Right lobe of liver (tissue), 6 donors: ENCODE measurements around the gene ASTN1. TPM values are rescaled to one million over a fixed set of nuclear protein-coding genes. Genes with fewer than 3 reads are reported as not detected.
"Not testable (repeated sequence)": the region's sequence is repeated elsewhere in the genome, so short reads cannot be mapped to it uniquely, and the experiment has no call there.

Experiments used
- ATAC-seq, 4 donors: fragments of 200-7000 bp; cut with Tn5 transposase; one replicate each; pipeline ENCODE4 v1.9.1; 2020; ENCODE audit warnings: mild to moderate bottlenecking in 4 of 4, moderate library complexity in 4 of 4
- DNase-seq, 3 donors: peaks; one replicate each; pipeline ENCODE4 v3.0.0-alpha.2; 2020
- H3K27ac ChIP-seq, 3 donors: fragments of 200-600 bp; one replicate each; pipeline ENCODE4 v1.8.0; 2022
- H3K27me3 ChIP-seq, 2 donors: fragments of 200-600 bp; one replicate each; pipeline ENCODE4 v1.8.0; 2022
- H3K36me3 ChIP-seq, 4 donors: fragments of 200-600 bp; sonication (generic) in 1 of 4; one replicate each; pipeline versions ENCODE4 v1.5.1 to v1.8.0; 2017 to 2022; ENCODE audit warnings: control low read depth in 1 of 4
- H3K4me1 ChIP-seq, 4 donors: fragments of 200-600 bp; sonication (generic) in 1 of 4; one replicate each; pipeline versions ENCODE4 v1.5.1 to v1.8.0; 2017 to 2022; ENCODE audit warnings: control low read depth in 1 of 4
- H3K4me3 ChIP-seq, 3 donors: fragments of 200-600 bp; one replicate each; pipeline ENCODE4 v1.8.0; 2022
- H3K9me3 ChIP-seq, 4 donors: fragments of 200-600 bp; sonication (generic) in 1 of 4; one replicate each; pipeline versions ENCODE4 v1.5.1 to v1.8.0; 2017 to 2022; ENCODE audit warnings: control low read depth in 1 of 4
- POLR2A ChIP-seq: fragments of 450-650 bp; IDR thresholded peaks from one replicate; pipeline ENCODE4 v1.6.1; 2017; ENCODE audit warnings: antibody characterized with exemption, mild to moderate bottlenecking
- WGBS: methylation state at CpG from one replicate; pipeline ENCODE4 v1.1.6; 2018; ENCODE audit warnings: low coverage, low lambda C conversion rate; ENCODE audit not compliant: insufficient coverage; ENCODE audit errors: missing lambda C conversion rate; 5-methylcytosine and 5-hydroxymethylcytosine counted together
- intact Hi-C, 2 donors: fragments of 100-400 bp; cut with DNase I; formaldehyde crosslinking; loops; one replicate each; pipeline versions ENCODE4 v1.11.2 to v1.14.1; 2022
- total RNA-seq, 6 experiments: library from RNA; depleted of rRNA in 2 of 6; stranded (reverse); fragments of >200 nt in 2 of 6; fragmentation: NEBNext Ultra II Directional in 3 of 6; extraction: Animal tissue kit (Norgen Biotek cat#: 25700) in 3 of 6; gene quantifications; one replicate each; pipeline versions ENCODE4 v1.1.0 to v1.2.4, GENCODE V29; 2016 to 2023
- TF ChIP-seq, protein P1 (sequence below), 4 donors: fragments of 200-600 bp in 3 of 4; fragments of 450-650 bp in 1 of 4; IDR thresholded peaks; one replicate each; pipeline versions ENCODE4 v1.5.1 to v1.8.0; 2016 to 2022; ENCODE audit warnings: antibody characterized with exemption in 4 of 4, mild to moderate bottlenecking in 2 of 4
- donor health status: DM: no; HTN: yes; CAD: no.
- donor health status: DM: no; HTN: no; CAD: no.
- donor health status: DM: no; HTN: no; CAD: no.
- donor health status: DM: no; HTN: yes; CAD: no.
- donor health status: DM: no; HTN: yes; CAD: no.

ASTN1 gene
- total RNA-seq, 6 experiments from 2014 or later: 0.06 to 0.78 (median 0.18) TPM

DNA sequence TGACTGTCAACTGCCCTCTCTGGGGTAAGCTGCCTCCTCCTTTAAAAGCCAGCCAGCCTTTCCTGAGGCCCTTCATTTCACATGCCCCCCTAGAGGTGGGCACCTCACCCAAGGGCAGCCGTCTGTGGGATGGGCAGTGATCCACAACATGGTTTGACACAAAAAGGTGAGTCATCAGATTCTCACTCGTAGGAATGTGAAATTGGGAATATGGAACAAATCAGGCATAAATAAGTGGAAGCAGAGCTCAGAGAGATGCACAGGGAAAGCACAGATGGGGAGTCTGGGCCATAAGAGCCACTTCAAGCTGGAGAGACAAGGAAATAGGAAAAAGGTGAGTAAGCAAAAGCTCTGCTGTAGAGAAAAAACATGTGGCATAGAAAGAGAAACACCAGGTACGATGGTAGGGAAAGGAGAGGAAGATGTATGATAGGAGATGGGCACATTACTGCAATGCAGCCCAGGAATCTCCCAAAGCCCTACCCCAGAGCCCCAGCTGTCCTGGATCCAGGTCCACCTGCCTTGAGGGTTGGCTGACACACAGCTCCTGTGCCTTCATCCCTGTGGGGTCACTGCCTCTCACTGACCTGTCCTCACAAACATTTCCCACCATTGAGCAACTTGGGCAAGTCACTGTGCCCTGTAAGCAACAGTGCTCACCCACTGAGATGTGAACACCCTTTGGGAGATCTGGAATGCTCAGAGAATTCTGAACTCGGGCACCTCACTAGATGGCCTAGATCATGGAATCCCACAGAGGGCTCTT, 86.6 kb downstream of the ASTN1 start:
- intact Hi-C loops: no loop called here
- DNase-seq: no peak
- H3K4me1 ChIP-seq: no peaks in the 10 kb centered on the region
- no peak for ATAC-seq
- no peaks in the 10 kb centered on the region for H3K27me3 ChIP-seq
- no peaks in the 10 kb centered on the region for H3K36me3 ChIP-seq
- H3K9me3 ChIP-seq: no peaks in the 10 kb centered on the region
- 57% methylated on average over 4 of the region's 4 CpGs for WGBS
- no peak overlapping the region for H3K4me3 ChIP-seq
- no peak for TF ChIP-seq POLR2A
- TF ChIP-seq, protein P1, sequence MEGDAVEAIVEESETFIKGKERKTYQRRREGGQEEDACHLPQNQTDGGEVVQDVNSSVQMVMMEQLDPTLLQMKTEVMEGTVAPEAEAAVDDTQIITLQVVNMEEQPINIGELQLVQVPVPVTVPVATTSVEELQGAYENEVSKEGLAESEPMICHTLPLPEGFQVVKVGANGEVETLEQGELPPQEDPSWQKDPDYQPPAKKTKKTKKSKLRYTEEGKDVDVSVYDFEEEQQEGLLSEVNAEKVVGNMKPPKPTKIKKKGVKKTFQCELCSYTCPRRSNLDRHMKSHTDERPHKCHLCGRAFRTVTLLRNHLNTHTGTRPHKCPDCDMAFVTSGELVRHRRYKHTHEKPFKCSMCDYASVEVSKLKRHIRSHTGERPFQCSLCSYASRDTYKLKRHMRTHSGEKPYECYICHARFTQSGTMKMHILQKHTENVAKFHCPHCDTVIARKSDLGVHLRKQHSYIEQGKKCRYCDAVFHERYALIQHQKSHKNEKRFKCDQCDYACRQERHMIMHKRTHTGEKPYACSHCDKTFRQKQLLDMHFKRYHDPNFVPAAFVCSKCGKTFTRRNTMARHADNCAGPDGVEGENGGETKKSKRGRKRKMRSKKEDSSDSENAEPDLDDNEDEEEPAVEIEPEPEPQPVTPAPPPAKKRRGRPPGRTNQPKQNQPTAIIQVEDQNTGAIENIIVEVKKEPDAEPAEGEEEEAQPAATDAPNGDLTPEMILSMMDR (IDR thresholded peaks at IDR 0.05): no peak
- no peak overlapping the region for H3K27ac ChIP-seq

GRCh38 chr1:177077006-177077405, 87.5 kb downstream of the ASTN1 start:
- Histone ChIP-seq H3K27ac (no peak overlapping the region), H3K9me3 (no peaks in the 10 kb centered on the region), H3K27me3 (no peaks in the 10 kb centered on the region), H3K4me3 (no peak overlapping the region), H3K4me1 (no peaks in the 10 kb centered on the region), H3K36me3 (no peaks in the 10 kb centered on the region)
- no peak for DNase-seq
- intact Hi-C loops: no loop called here
- no peak for ATAC-seq
- TF ChIP-seq, protein P1 (IDR thresholded peaks at IDR 0.05): no peak
- no peak for TF ChIP-seq POLR2A
- 73% methylated on average over 2 of the region's 8 CpGs for WGBS

GRCh38 chr1:177074811-177075210, 89.7 kb downstream of the ASTN1 start:
- H3K9me3 ChIP-seq, H3K36me3 ChIP-seq, H3K4me3 ChIP-seq, H3K27ac ChIP-seq, intact Hi-C loops, H3K4me1 ChIP-seq, H3K27me3 ChIP-seq, ATAC-seq, DNase-seq: not testable (repeated sequence)
- whole genome bisulfite sequencing: 80% methylated on average over 3 of the region's 3 CpGs

- WGBS: 59% methylated on average over 3 of the region's 3 CpGs
These were observed 95.0 kb downstream of the ASTN1 start for GRCh38 chr1:177069490-177069889.

DNA sequence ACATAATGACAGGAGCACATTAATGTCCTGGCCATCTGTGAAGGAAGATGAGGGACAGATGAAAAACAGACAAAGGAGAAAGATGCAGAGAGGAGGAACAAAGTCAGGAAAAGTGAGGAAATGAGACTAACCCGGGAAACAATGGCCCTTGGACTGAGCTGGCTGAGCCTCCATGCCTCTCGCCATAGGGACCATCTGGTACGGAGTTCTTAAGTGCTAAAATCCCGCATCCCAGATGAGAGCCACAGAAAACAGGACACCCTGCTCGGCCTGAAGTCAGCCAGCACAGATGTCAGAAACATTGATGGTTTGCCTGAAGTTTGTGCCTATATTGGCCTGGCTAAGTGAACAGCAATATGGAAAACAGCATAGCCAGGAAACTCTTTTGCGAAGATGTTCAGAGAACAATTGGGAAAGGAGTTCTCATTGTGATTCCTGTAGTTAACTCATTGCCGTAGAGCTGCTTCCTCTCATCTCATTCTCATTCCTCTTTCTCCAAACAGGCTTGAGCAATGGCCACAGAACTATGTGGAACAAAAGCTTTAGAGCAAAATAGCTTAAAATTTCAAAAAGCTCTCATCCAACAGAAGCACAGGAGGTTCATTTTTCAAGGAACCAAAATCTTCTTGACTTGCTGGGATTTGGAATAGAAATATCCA, 96.6 kb downstream of the ASTN1 start:
- DNase-seq (no peak), ATAC-seq (no peak)
- no peak for TF ChIP-seq POLR2A
- TF ChIP-seq, protein P1 (IDR thresholded peaks at IDR 0.05): no peak
- no peak overlapping the region for H3K4me3 ChIP-seq
- H3K4me1 ChIP-seq: no peaks in the 10 kb centered on the region
- intact Hi-C loops: no loop called here
- H3K9me3 ChIP-seq: no peaks in the 10 kb centered on the region
- H3K27ac ChIP-seq: no peak overlapping the region
- no peaks in the 10 kb centered on the region for H3K36me3 ChIP-seq
- no peaks in the 10 kb centered on the region for H3K27me3 ChIP-seq
- WGBS: 41% methylated on average over 7 of the region's 7 CpGs

More at GRCh38 chr1:177069490-177069889, 95.0 kb downstream of the ASTN1 start:
- no peaks in the 10 kb centered on the region for H3K36me3 ChIP-seq
- no peaks in the 10 kb centered on the region for H3K27me3 ChIP-seq
- TF ChIP-seq POLR2A: no peak
- TF ChIP-seq, protein P1 (IDR thresholded peaks at IDR 0.05): no peak
- DNase-seq (no peak), ATAC-seq (no peak)
- no peak overlapping the region for H3K27ac ChIP-seq
- H3K4me3 ChIP-seq: no peak overlapping the region
- no peaks in the 10 kb centered on the region for H3K4me1 ChIP-seq
- H3K9me3 ChIP-seq: no peaks in the 10 kb centered on the region
- intact Hi-C loops: no loop called here
